Measurements from ENCODE around the gene RGS16. TPM values are rescaled to one million over a fixed set of nuclear protein-coding genes. Genes with fewer than 3 reads are reported as not detected.

RGS16 gene
- total RNA-seq, 1 experiment from 2014 or later = 0.23 TPM

- Histone ChIP-seq H3K27me3 (ENCODE audit: control insufficient read depth, insufficient read depth, low read length) (peaks cover 10% of the 10 kb centered on the region), H3K27ac (ENCODE audit: low read length) (no peak overlapping the region), H3K4me1 (ENCODE audit: control insufficient read depth, insufficient read depth, low read length) (no peaks in the 10 kb centered on the region), H3K4me3 (ENCODE audit: low read depth in 2 of 2, low read length in 2 of 2) (no peak overlapping the region), H3K9me3 (ENCODE audit: control insufficient read depth, insufficient read depth, low read depth, low read length) (no peaks in the 10 kb centered on the region), H3K36me3 (ENCODE audit: control insufficient read depth, insufficient read depth, low read length) (no peaks in the 10 kb centered on the region)
- DNase-seq (ENCODE audit: low read depth, low spot score) = no peak
- no TSS peak for BruUV-seq (replicated peaks)
- TF ChIP-seq TCF7L2 (IDR thresholded peaks at IDR 0.05; ENCODE audit: low read depth, low read length) (no peak), SIN3A (IDR thresholded peaks at IDR 0.05; ENCODE audit: borderline replicate concordance, insufficient read depth, low read depth, low read length) (no peak), REST (IDR thresholded peaks at IDR 0.05; ENCODE audit: insufficient read depth in 1 of 2, low read depth in 2 of 2, low read length in 1 of 2) (no peak), CTCF (IDR thresholded peaks at IDR 0.05) (no peak), POLR2AphosphoS5 (IDR thresholded peaks at IDR 0.05; ENCODE audit: low read depth, low read length) (no peak)
- POLR2A ChIA-PET = no interaction called here
- CTCF ChIA-PET = no interaction called here
- intact Hi-C loops (cut with micrococcal nuclease; ENCODE audit: unreplicated experiment) (no loop called here), in situ Hi-C loops (cut with HindIII; ENCODE audit: low pct_unique_long_range_greater_than_20kb, low sequenced_read_pairs) (no loop called here)
- ATAC-seq = no peak
These were observed 17.7 kb upstream of the RGS16 start for GRCh38 chr1:182621906-182622305.

GRCh38 chr1:182620924-182621585 is 16.9 kb upstream of the RGS16 start:
- TF ChIP-seq CTCF (IDR thresholded peaks at IDR 0.05) (no peak), POLR2AphosphoS5 (IDR thresholded peaks at IDR 0.05; ENCODE audit: low read depth, low read length) (no peak), TCF7L2 (IDR thresholded peaks at IDR 0.05; ENCODE audit: low read depth, low read length) (no peak), SIN3A (IDR thresholded peaks at IDR 0.05; ENCODE audit: borderline replicate concordance, insufficient read depth, low read depth, low read length) (no peak), REST (IDR thresholded peaks at IDR 0.05; ENCODE audit: insufficient read depth in 1 of 2, low read depth in 2 of 2, low read length in 1 of 2) (no peak)
- Histone ChIP-seq H3K4me3 (ENCODE audit: low read depth in 2 of 2, low read length in 2 of 2) (no peak overlapping the region), H3K27ac (ENCODE audit: low read length) (no peak overlapping the region), H3K36me3 (ENCODE audit: control insufficient read depth, insufficient read depth, low read length) (no peaks in the 10 kb centered on the region), H3K4me1 (ENCODE audit: control insufficient read depth, insufficient read depth, low read length) (no peaks in the 10 kb centered on the region), H3K9me3 (ENCODE audit: control insufficient read depth, insufficient read depth, low read depth, low read length) (no peaks in the 10 kb centered on the region), H3K27me3 (ENCODE audit: control insufficient read depth, insufficient read depth, low read length) (peaks cover 10% of the 10 kb centered on the region)
- in situ Hi-C loops (cut with HindIII; ENCODE audit: low pct_unique_long_range_greater_than_20kb, low sequenced_read_pairs) = no loop called here
- BruUV-seq (replicated peaks) = no TSS peak
- intact Hi-C loops (cut with micrococcal nuclease; ENCODE audit: unreplicated experiment) = no loop called here
- ATAC-seq (no peak), DNase-seq (ENCODE audit: low read depth, low spot score) (no peak)
- ChIA-PET POLR2A (no interaction called here), CTCF (no interaction called here)
